Activated T-helper 9 cell treated with anti-CD3 and anti-CD28 coated beads, Interleukin-2, amount 50 U/mL, for 16 hours (primary cell): Measurements from ENCODE around the gene PKD1.

ENCODE experiments used
- DNase-seq: peaks from one replicate; pipeline ENCODE4 v3.0.0-alpha.2; 2020; ENCODE audit warnings: low read depth

The PKD1 gene

GRCh38 chr16:2170080-2170479 lies 34.4 kb upstream of the PKD1 start:
- no peak for DNase-seq

- no peak for DNase-seq
Measured at GRCh38 chr16:2167068-2167638, 31.5 kb upstream of the PKD1 start.

GRCh38 chr16:2166263-2167067 lies 30.8 kb upstream of the PKD1 start:
- DNase-seq: no peak

GRCh38 chr16:2165861-2166260 lies 30.2 kb upstream of the PKD1 start:
- DNase-seq: no peak

GRCh38 chr16:2163211-2163881 lies 27.6 kb upstream of the PKD1 start:
- DNase-seq: no peak

GRCh38 chr16:2162676-2163118 lies 27.0 kb upstream of the PKD1 start:
- no peak for DNase-seq

- DNase-seq: no peak
Measured at GRCh38 chr16:2161911-2162310, 26.2 kb upstream of the PKD1 start.

GRCh38 chr16:2160915-2161551 lies 25.3 kb upstream of the PKD1 start:
- DNase-seq: no peak

- no peak for DNase-seq
Measured at GRCh38 chr16:2159175-2159838, 23.6 kb upstream of the PKD1 start.

- no peak for DNase-seq
Measured at GRCh38 chr16:2158262-2158638, 22.6 kb upstream of the PKD1 start.

- no peak for DNase-seq
Measured at GRCh38 chr16:2157480-2158261, 22.0 kb upstream of the PKD1 start.

GRCh38 chr16:2156849-2157224 lies 21.1 kb upstream of the PKD1 start:
- DNase-seq: no peak

- no peak for DNase-seq
Measured at GRCh38 chr16:2155977-2156848, 20.5 kb upstream of the PKD1 start.

- DNase-seq: peak; percentile 96
Measured at GRCh38 chr16:2155091-2155950, 19.6 kb upstream of the PKD1 start, which contains the start of gene TRAF7. Gene TRAF7 (plus strand): TSS chr16:2155782. CDS start chr16:2163921, 8,139 bp downstream.

- DNase-seq: no peak
Measured at GRCh38 chr16:2154533-2155090, 18.9 kb upstream of the PKD1 start.

GRCh38 chr16:2152695-2153506 lies 17.2 kb upstream of the PKD1 start:
- DNase-seq: no peak

- DNase-seq: no peak
Measured at GRCh38 chr16:2151188-2152091, 15.7 kb upstream of the PKD1 start.
